Activated B cell treated with CpG ODN at 0.5 μM for 24 hours (primary cell): ENCODE measurements around the gene TBC1D16. TPM values are rescaled to one million over a fixed set of nuclear protein-coding genes. Genes with fewer than 3 reads are reported as not detected.
A peak's percentile ranks its signal among the peaks of the same experiment; 100 is the strongest.
"Not testable (repeated sequence)": the region's sequence is repeated elsewhere in the genome, so short reads cannot be mapped to it uniquely, and the experiment has no call there.

ENCODE experiments used
- ATAC-seq: fragments of 200-7000 bp; cut with Tn5 transposase; one replicate; pipeline ENCODE4 v1.10.0; 2021; ENCODE audit warnings: low read depth, mild to moderate bottlenecking, moderate library complexity
- CTCF ChIA-PET: fragments of 350-600 bp; sonication (Branson Sonifier 250); formaldehyde crosslinking; loops from one replicate; lab custom pipeline; 2021; ENCODE audit warnings: antibody characterized with exemption; lab: Charles Lee
- POLR2A ChIA-PET: fragments of 350-600 bp; sonication (Branson Sonifier 250); formaldehyde crosslinking; loops from one replicate; lab custom pipeline; 2021; ENCODE audit warnings: antibody characterized with exemption; lab: Charles Lee
- DNase-seq: peaks from one replicate; pipeline ENCODE4 v3.0.0; 2022
- H3K27ac Mint-ChIP-seq: one replicate; pipeline ENCODE4 v1.8.0; 2020; ENCODE audit warnings: mixed read lengths
- H3K27me3 Mint-ChIP-seq: one replicate; pipeline ENCODE4 v1.8.0; 2021; ENCODE audit warnings: mixed read lengths
- H3K36me3 Mint-ChIP-seq: one replicate; pipeline ENCODE4 v1.8.0; 2021; ENCODE audit warnings: low read depth, mixed read lengths
- H3K4me1 Mint-ChIP-seq: one replicate; pipeline ENCODE4 v1.8.0; 2021; ENCODE audit warnings: mixed read lengths
- H3K4me3 Mint-ChIP-seq: one replicate; pipeline ENCODE4 v1.8.0; 2020; ENCODE audit warnings: mild to moderate bottlenecking, mixed read lengths
- H3K9me3 Mint-ChIP-seq: one replicate; pipeline ENCODE4 v1.8.0; 2020; ENCODE audit warnings: mixed read lengths
- CTCF ChIP-seq: fragments of 200-600 bp; IDR thresholded peaks from one replicate; pipeline ENCODE4 v1.8.0; 2022; ENCODE audit warnings: antibody characterized with exemption, mild to moderate bottlenecking
- intact Hi-C: fragments of 100-400 bp; cut with micrococcal nuclease; formaldehyde crosslinking; loops from one replicate; pipeline ENCODE4 v1.15.1; 2024
- total RNA-seq: library from RNA; stranded (reverse); gene quantifications from 2 replicates; pipeline ENCODE4 v1.2.3, GENCODE V29; 2022

TBC1D16 gene
- total RNA-seq, 1 donor from 2014 or later, result 2.6 TPM

- intact Hi-C loops, result loop anchor here (10.0 kb wide), 1 partner anchor 255 kb away; no protein-coding TSS in a partner anchor
- no peak overlapping the region for H3K4me3 Mint-ChIP-seq
- H3K9me3 Mint-ChIP-seq, result no peaks in the 10 kb centered on the region
- DNase-seq (no peak), ATAC-seq (no peak)
- no peaks in the 10 kb centered on the region for H3K27me3 Mint-ChIP-seq
- no peak overlapping the region for H3K27ac Mint-ChIP-seq
- ChIA-PET POLR2A (no interaction called here), CTCF (no interaction called here)
- TF ChIP-seq CTCF, result no peak
- no peaks in the 10 kb centered on the region for H3K36me3 Mint-ChIP-seq
- H3K4me1 Mint-ChIP-seq, result peaks cover 25% of the 10 kb centered on the region
Observed at GRCh38 chr17:80000136-80000535, 35.5 kb downstream of the TBC1D16 start.

DNA sequence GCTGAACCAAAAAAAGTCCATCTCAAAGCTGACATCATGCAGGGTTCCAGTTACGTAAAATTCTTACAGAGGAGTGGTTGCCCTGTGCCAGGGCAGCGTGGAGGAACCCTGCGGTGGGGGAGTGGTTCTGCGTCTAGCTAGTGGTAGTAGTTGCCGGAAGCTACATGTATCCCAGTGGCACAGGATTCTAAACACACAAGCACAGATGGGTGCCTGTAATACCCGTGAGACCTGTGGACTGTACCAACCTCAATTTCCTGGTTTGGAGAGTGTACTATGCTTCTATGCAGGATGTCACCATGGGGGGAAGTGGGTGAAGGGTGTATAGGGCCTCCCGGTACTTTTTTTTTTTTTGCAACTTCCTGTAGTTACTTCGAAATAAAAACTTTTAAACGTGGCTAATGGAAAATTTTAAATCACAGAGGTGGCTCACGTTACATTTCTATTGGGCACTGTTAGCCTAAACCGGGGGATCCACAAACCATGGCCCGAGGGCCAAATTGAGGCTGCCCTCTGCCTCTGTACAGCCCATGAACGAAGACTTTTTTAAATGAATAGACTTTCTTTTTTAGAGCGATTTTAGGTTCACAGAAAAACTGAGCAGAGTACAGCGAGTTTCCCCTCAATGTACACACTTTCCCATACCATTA lies 38.5 kb downstream of the TBC1D16 start:
- peak overlapping the region; percentile 93 for H3K27ac Mint-ChIP-seq
- peak overlapping the region; percentile 68 for H3K4me3 Mint-ChIP-seq
- no peak for TF ChIP-seq CTCF
- H3K36me3 Mint-ChIP-seq, result no peaks in the 10 kb centered on the region
- H3K9me3 Mint-ChIP-seq, result no peaks in the 10 kb centered on the region
- H3K4me1 Mint-ChIP-seq, result peaks cover 46% of the 10 kb centered on the region
- ATAC-seq (peak; percentile 97), DNase-seq (peak; percentile 41)
- POLR2A ChIA-PET, result interaction anchor here (0.6 to 1.3 kb wide), 8 partner anchors 60 to 201 kb away, joined by 3 to 11 read pairs (median 4); no protein-coding TSS in a partner anchor
- CTCF ChIA-PET, result interaction anchor here (0.6 to 1.3 kb wide), 5 partner anchors 8 to 253 kb away, joined by 3 to 7 read pairs (median 4); no protein-coding TSS in a partner anchor
- H3K27me3 Mint-ChIP-seq, result peaks cover 2% of the 10 kb centered on the region
- intact Hi-C loops, result loop anchor here (2.0 kb wide), 2 partner anchors 66 to 158 kb away; partner anchors contain the start of gene CBX4

GRCh38 chr17:79996291-79996690 lies 39.4 kb downstream of the TBC1D16 start:
- CTCF ChIA-PET, result interaction anchor here (0.6 to 1.3 kb wide), 5 partner anchors 9 to 252 kb away, joined by 3 to 7 read pairs (median 4); no protein-coding TSS in a partner anchor
- Mint-ChIP-seq H3K4me3 (no peak overlapping the region), H3K27ac (peak overlapping the region; percentile 93), H3K27me3 (peaks cover 2% of the 10 kb centered on the region), H3K9me3 (no peaks in the 10 kb centered on the region), H3K4me1 (peaks cover 49% of the 10 kb centered on the region), H3K36me3 (no peaks in the 10 kb centered on the region)
- ATAC-seq (no peak), DNase-seq (no peak)
- intact Hi-C loops, result loop anchor here (2.0 kb wide), 2 partner anchors 65 to 157 kb away; partner anchors contain the start of gene CBX4
- POLR2A ChIA-PET, result interaction anchor here (0.6 to 1.3 kb wide), 6 partner anchors 59 to 200 kb away, joined by 3 to 11 read pairs (median 4); no protein-coding TSS in a partner anchor
- no peak for TF ChIP-seq CTCF

- intact Hi-C loops, result loop anchor here (2.0 kb wide), 2 partner anchors 65 to 157 kb away; partner anchors contain the start of gene CBX4
- DNase-seq (no peak), ATAC-seq (no peak)
- H3K4me3 Mint-ChIP-seq, result no peak overlapping the region
- no peaks in the 10 kb centered on the region for H3K36me3 Mint-ChIP-seq
- H3K27ac Mint-ChIP-seq, result peak overlapping the region; percentile 93
- ChIA-PET CTCF (interaction anchor here (1.0 to 1.5 kb wide), 2 partner anchors 9 to 25 kb away, joined by 3 to 5 read pairs; no protein-coding TSS in a partner anchor), POLR2A (no interaction called here)
- TF ChIP-seq CTCF, result no peak
- peaks cover 54% of the 10 kb centered on the region for H3K4me1 Mint-ChIP-seq
- no peaks in the 10 kb centered on the region for H3K9me3 Mint-ChIP-seq
- H3K27me3 Mint-ChIP-seq, result peaks cover 2% of the 10 kb centered on the region
Observed at GRCh38 chr17:79995696-79996095, 40.0 kb downstream of the TBC1D16 start.

- H3K4me1 Mint-ChIP-seq, result peaks cover 54% of the 10 kb centered on the region
- ChIA-PET POLR2A (interaction anchor here (1.3 kb wide), 1 partner anchor 150 kb away, joined by 5 read pairs; no protein-coding TSS in a partner anchor), CTCF (interaction anchor here (1.0 to 3.3 kb wide), 5 partner anchors 10 to 253 kb away, joined by 3 to 13 read pairs (median 8); no protein-coding TSS in a partner anchor)
- DNase-seq (no peak), ATAC-seq (no peak)
- peaks cover 2% of the 10 kb centered on the region for H3K27me3 Mint-ChIP-seq
- no peaks in the 10 kb centered on the region for H3K36me3 Mint-ChIP-seq
- H3K9me3 Mint-ChIP-seq, result no peaks in the 10 kb centered on the region
- no peak for TF ChIP-seq CTCF
- intact Hi-C loops, result no loop called here
- H3K27ac Mint-ChIP-seq, result no peak overlapping the region
- no peak overlapping the region for H3K4me3 Mint-ChIP-seq
Observed at GRCh38 chr17:79994602-79995001, 41.1 kb downstream of the TBC1D16 start.

GRCh38 chr17:79994228-79994569 lies 41.5 kb downstream of the TBC1D16 start:
- H3K9me3 Mint-ChIP-seq, H3K27me3 Mint-ChIP-seq, DNase-seq, intact Hi-C loops, H3K36me3 Mint-ChIP-seq, ATAC-seq, H3K4me3 Mint-ChIP-seq: not testable (repeated sequence)
- peaks cover 54% of the 10 kb centered on the region for H3K4me1 Mint-ChIP-seq
- peak overlapping the region; percentile 73 for H3K27ac Mint-ChIP-seq
- CTCF ChIA-PET, result interaction anchor here (1.0 to 3.3 kb wide), 7 partner anchors 11 to 252 kb away, joined by 3 to 13 read pairs (median 6); no protein-coding TSS in a partner anchor
- POLR2A ChIA-PET, result interaction anchor here (0.7 to 1.6 kb wide), 7 partner anchors 13 to 197 kb away, joined by 3 to 16 read pairs (median 5); partner anchors contain the start of genes CBX4 and CBX8
